ENCODE results near the gene AMPD2. TPM values are rescaled to one million over a fixed set of nuclear protein-coding genes. Genes with fewer than 3 reads are reported as not detected.

Gene AMPD2
- total RNA-seq, 1 experiment from 2014 or later = 69.9 TPM

DNA sequence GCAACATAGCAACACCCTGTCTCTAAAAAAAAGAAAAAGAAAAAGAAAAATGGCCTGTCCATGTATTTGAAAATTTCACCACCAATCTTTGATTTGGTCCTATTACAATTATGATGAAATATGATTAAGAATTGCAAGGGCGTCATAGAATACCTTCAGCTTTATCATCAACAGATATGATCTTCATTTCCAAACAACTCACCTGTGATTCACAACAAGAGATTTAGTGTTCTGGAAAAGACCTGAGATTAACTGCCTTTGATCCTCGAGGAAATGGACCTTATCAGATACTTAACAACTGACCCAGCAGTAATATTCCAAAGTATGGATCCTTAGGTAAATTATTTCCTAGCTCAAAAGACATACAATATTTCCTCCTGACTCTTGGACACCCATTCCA lies 32.8 kb downstream of the AMPD2 start:
- H3K9me2 ChIP-seq (ENCODE audit: insufficient read depth) = no peaks in the 10 kb centered on the region
- intact Hi-C loops (cut with micrococcal nuclease) = no loop called here
- no peaks in the 10 kb centered on the region for H3K9me3 ChIP-seq (ENCODE audit: control insufficient read depth in 1 of 2, insufficient read depth in 1 of 2, low read depth in 1 of 2, low read length in 2 of 2)
- H3K4me3 ChIP-seq (replicated peaks in 1 of 2; ENCODE audit: low read depth in 1 of 2, low read length in 2 of 2) = no peak overlapping the region
- BruUV-seq (replicated peaks) = no TSS peak
- no peak for ATAC-seq
- peaks cover 10% of the 10 kb centered on the region; the same call in 1 of the 2 replicates for H3K27me3 ChIP-seq (ENCODE audit: insufficient read depth, low read length)
- no peak for DNase-seq (ENCODE audit: low read depth, low spot score)
- no peak overlapping the region for H3K9ac ChIP-seq (ENCODE audit: low read length)
- peaks cover 0 to 20% of the 10 kb centered on the region in 2 experiments; a peak in 3 of 4 replicates for H3K4me1 ChIP-seq (ENCODE audit: control insufficient read depth in 1 of 2, insufficient read depth in 2 of 2, low read length in 2 of 2)
- RAD21 ChIA-PET (ENCODE audit: low non-redundant PET in 1 of 2, low total read pairs in 2 of 2, uncharacterized antibody in 2 of 2, unreplicated experiment in 2 of 2) = no interaction called here
- no peak overlapping the region for H3K4me2 ChIP-seq (ENCODE audit: low read length)
- POLR2A ChIA-PET = no interaction called here
- TF ChIP-seq ZNF274 (IDR thresholded peaks at IDR 0.05; ENCODE audit: low read depth, low read length) = no peak
- no peaks in the 10 kb centered on the region for H3K36me3 ChIP-seq (ENCODE audit: control insufficient read depth in 1 of 2, insufficient read depth in 2 of 2, low read length in 2 of 2)
- H3K79me2 ChIP-seq (ENCODE audit: insufficient read depth, low read length) = no peaks in the 10 kb centered on the region
- no peaks in the 10 kb centered on the region for H4K20me1 ChIP-seq (ENCODE audit: insufficient read depth)
- CTCF ChIA-PET = interaction anchor here (0.6 to 3.3 kb wide), 3 partner anchors 9 to 106 kb away, joined by 3 to 21 read pairs (median 3); no protein-coding TSS in a partner anchor
- no peak overlapping the region for H2AFZ ChIP-seq (ENCODE audit: low read depth, low read length, poor library complexity, severe bottlenecking)
- no peak overlapping the region for H3K27ac ChIP-seq (ENCODE audit: low read depth, low read length)

DNA sequence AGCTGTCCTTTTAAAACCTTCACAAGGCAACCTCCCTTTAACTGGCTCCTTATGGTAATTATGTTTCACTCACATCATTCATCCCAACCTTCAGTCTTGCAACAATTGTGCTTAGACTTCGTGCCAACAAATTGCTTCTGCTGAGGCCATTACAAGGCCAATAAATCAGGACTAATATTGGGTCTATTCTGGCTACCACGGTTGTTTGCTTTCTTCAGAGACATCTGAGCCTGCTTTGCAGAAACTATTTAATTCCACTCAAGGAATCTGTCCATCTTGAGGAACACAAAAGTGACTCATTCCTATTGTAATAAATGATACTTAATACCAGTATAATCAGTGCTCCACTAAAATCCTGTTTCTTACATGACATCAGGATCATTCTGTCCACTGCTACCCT lies 33.7 kb downstream of the AMPD2 start:
- TF ChIP-seq EZH2phosphoT487 (IDR thresholded peaks at IDR 0.05; ENCODE audit: borderline replicate concordance) = no peak
- TF ChIP-seq FOSL1 (IDR thresholded peaks at IDR 0.05; ENCODE audit: low read depth) = no peak
- no peak for TF ChIP-seq SRF (IDR thresholded peaks at IDR 0.05; ENCODE audit: low read depth)
- no peak for TF ChIP-seq ELF1 (IDR thresholded peaks at IDR 0.05; ENCODE audit: borderline replicate concordance, low read depth)
- TF ChIP-seq POLR2AphosphoS5 (IDR thresholded peaks at IDR 0.05; ENCODE audit: low read depth, low read length) = no peak
- TF ChIP-seq, protein P1, sequence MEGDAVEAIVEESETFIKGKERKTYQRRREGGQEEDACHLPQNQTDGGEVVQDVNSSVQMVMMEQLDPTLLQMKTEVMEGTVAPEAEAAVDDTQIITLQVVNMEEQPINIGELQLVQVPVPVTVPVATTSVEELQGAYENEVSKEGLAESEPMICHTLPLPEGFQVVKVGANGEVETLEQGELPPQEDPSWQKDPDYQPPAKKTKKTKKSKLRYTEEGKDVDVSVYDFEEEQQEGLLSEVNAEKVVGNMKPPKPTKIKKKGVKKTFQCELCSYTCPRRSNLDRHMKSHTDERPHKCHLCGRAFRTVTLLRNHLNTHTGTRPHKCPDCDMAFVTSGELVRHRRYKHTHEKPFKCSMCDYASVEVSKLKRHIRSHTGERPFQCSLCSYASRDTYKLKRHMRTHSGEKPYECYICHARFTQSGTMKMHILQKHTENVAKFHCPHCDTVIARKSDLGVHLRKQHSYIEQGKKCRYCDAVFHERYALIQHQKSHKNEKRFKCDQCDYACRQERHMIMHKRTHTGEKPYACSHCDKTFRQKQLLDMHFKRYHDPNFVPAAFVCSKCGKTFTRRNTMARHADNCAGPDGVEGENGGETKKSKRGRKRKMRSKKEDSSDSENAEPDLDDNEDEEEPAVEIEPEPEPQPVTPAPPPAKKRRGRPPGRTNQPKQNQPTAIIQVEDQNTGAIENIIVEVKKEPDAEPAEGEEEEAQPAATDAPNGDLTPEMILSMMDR (IDR thresholded peaks at IDR 0.05 in 2 of 3, conservative IDR thresholded peaks at IDR 0.05 in 1 of 3; ENCODE audit: borderline replicate concordance in 1 of 3, insufficient read depth in 1 of 3, low read depth in 2 of 3, low read length in 2 of 3) = no peak
- TF ChIP-seq RAD21 (IDR thresholded peaks at IDR 0.05; ENCODE audit: low read depth) = no peak
- TF ChIP-seq, protein P2, sequence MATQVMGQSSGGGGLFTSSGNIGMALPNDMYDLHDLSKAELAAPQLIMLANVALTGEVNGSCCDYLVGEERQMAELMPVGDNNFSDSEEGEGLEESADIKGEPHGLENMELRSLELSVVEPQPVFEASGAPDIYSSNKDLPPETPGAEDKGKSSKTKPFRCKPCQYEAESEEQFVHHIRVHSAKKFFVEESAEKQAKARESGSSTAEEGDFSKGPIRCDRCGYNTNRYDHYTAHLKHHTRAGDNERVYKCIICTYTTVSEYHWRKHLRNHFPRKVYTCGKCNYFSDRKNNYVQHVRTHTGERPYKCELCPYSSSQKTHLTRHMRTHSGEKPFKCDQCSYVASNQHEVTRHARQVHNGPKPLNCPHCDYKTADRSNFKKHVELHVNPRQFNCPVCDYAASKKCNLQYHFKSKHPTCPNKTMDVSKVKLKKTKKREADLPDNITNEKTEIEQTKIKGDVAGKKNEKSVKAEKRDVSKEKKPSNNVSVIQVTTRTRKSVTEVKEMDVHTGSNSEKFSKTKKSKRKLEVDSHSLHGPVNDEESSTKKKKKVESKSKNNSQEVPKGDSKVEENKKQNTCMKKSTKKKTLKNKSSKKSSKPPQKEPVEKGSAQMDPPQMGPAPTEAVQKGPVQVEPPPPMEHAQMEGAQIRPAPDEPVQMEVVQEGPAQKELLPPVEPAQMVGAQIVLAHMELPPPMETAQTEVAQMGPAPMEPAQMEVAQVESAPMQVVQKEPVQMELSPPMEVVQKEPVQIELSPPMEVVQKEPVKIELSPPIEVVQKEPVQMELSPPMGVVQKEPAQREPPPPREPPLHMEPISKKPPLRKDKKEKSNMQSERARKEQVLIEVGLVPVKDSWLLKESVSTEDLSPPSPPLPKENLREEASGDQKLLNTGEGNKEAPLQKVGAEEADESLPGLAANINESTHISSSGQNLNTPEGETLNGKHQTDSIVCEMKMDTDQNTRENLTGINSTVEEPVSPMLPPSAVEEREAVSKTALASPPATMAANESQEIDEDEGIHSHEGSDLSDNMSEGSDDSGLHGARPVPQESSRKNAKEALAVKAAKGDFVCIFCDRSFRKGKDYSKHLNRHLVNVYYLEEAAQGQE (IDR thresholded peaks at IDR 0.05; ENCODE audit: low read depth) = no peak
- TF ChIP-seq, protein P3, sequence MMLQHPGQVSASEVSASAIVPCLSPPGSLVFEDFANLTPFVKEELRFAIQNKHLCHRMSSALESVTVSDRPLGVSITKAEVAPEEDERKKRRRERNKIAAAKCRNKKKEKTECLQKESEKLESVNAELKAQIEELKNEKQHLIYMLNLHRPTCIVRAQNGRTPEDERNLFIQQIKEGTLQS (IDR thresholded peaks at IDR 0.05) = no peak
- no peak for TF ChIP-seq ZNF274 (IDR thresholded peaks at IDR 0.05; ENCODE audit: low read depth, low read length)
- TF ChIP-seq CBX3 (IDR thresholded peaks at IDR 0.05; ENCODE audit: low read depth) = no peak
- TF ChIP-seq SP1 (IDR thresholded peaks at IDR 0.05; ENCODE audit: low read depth) = no peak
- TF ChIP-seq JUND (IDR thresholded peaks at IDR 0.05) = no peak
- H3K4me1 ChIP-seq (ENCODE audit: control insufficient read depth in 1 of 2, insufficient read depth in 2 of 2, low read length in 2 of 2) = peaks cover 0 to 21% of the 10 kb centered on the region in 2 experiments; a peak in 3 of 4 replicates
- ATAC-seq (no peak), DNase-seq (ENCODE audit: low read depth, low spot score) (no peak)
- no peaks in the 10 kb centered on the region for H3K9me2 ChIP-seq (ENCODE audit: insufficient read depth)
- CTCF ChIA-PET = interaction anchor here (3.3 kb wide), 1 partner anchor 13 kb away, joined by 21 read pairs; no protein-coding TSS in a partner anchor
- no peaks in the 10 kb centered on the region for H3K9me3 ChIP-seq (ENCODE audit: control insufficient read depth in 1 of 2, insufficient read depth in 1 of 2, low read depth in 1 of 2, low read length in 2 of 2)
- intact Hi-C loops (cut with micrococcal nuclease) = no loop called here
- no TSS peak for BruUV-seq (replicated peaks)
- no peak overlapping the region for H3K27ac ChIP-seq (ENCODE audit: low read depth, low read length)
- no peaks in the 10 kb centered on the region for H3K36me3 ChIP-seq (ENCODE audit: control insufficient read depth in 1 of 2, insufficient read depth in 2 of 2, low read length in 2 of 2)
- RAD21 ChIA-PET (ENCODE audit: low non-redundant PET in 1 of 2, low total read pairs in 2 of 2, uncharacterized antibody in 2 of 2, unreplicated experiment in 2 of 2) = no interaction called here
- peaks cover 10% of the 10 kb centered on the region; the same call in 1 of the 2 replicates for H3K27me3 ChIP-seq (ENCODE audit: insufficient read depth, low read length)
- no peaks in the 10 kb centered on the region for H4K20me1 ChIP-seq (ENCODE audit: insufficient read depth)
- no peak overlapping the region for H3K4me2 ChIP-seq (ENCODE audit: low read length)
- H2AFZ ChIP-seq (ENCODE audit: low read depth, low read length, poor library complexity, severe bottlenecking) = no peak overlapping the region
- H3K9ac ChIP-seq (ENCODE audit: low read length) = no peak overlapping the region
- POLR2A ChIA-PET = no interaction called here
- H3K79me2 ChIP-seq (ENCODE audit: insufficient read depth, low read length) = no peaks in the 10 kb centered on the region
- no peak overlapping the region for H3K4me3 ChIP-seq (replicated peaks in 1 of 2; ENCODE audit: low read depth in 1 of 2, low read length in 2 of 2)
